ENCODE results near the gene GPATCH8. TPM values are rescaled to one million over a fixed set of nuclear protein-coding genes. Genes with fewer than 3 reads are reported as not detected.

The GPATCH8 gene
- polyA plus RNA-seq, 5 donors: 38.5 to 54.9 (median 50.4) TPM

GRCh38 chr17:44465897-44466296 lies 37.3 kb downstream of the GPATCH8 start:
- no peak for DNase-seq

- no peak for DNase-seq
Measured at GRCh38 chr17:44465276-44465675, 37.9 kb downstream of the GPATCH8 start.

GRCh38 chr17:44464037-44464436 lies 39.2 kb downstream of the GPATCH8 start:
- no peak for DNase-seq

GRCh38 chr17:44451832-44452231 lies 51.4 kb downstream of the GPATCH8 start:
- DNase-seq: no peak

- DNase-seq: no peak
Measured at GRCh38 chr17:44451016-44451627, 52.1 kb downstream of the GPATCH8 start.

- no peak for DNase-seq
Measured at GRCh38 chr17:44448412-44448811, 54.8 kb downstream of the GPATCH8 start.

- no peak for DNase-seq
Measured at GRCh38 chr17:44444735-44445105, 58.5 kb downstream of the GPATCH8 start.

GRCh38 chr17:44442806-44443205 lies 60.4 kb downstream of the GPATCH8 start:
- DNase-seq: no peak

GRCh38 chr17:44439168-44439567 lies 64.0 kb downstream of the GPATCH8 start:
- no peak for DNase-seq

- DNase-seq: no peak
Measured at GRCh38 chr17:44438636-44439035, 64.6 kb downstream of the GPATCH8 start.

GRCh38 chr17:44436336-44436735 lies 66.9 kb downstream of the GPATCH8 start:
- no peak for DNase-seq

- no peak for DNase-seq
Measured at GRCh38 chr17:44432254-44433157, 70.7 kb downstream of the GPATCH8 start.

- DNase-seq: no peak
Measured at GRCh38 chr17:44424828-44425461, 78.3 kb downstream of the GPATCH8 start.

GRCh38 chr17:44417553-44417952 lies 85.7 kb downstream of the GPATCH8 start:
- DNase-seq: no peak

GRCh38 chr17:44416558-44417289 lies 86.5 kb downstream of the GPATCH8 start:
- DNase-seq: no peak

- no peak for DNase-seq
Measured at GRCh38 chr17:44414394-44415155, 88.6 kb downstream of the GPATCH8 start.

GRCh38 chr17:44409309-44410028 lies 93.7 kb downstream of the GPATCH8 start:
- no peak for DNase-seq

GRCh38 chr17:44408786-44409185 lies 94.4 kb downstream of the GPATCH8 start:
- no peak for DNase-seq

- DNase-seq: no peak
Measured at GRCh38 chr17:44402564-44403172, 100.5 kb downstream of the GPATCH8 start.

- no peak for DNase-seq
Measured at GRCh38 chr17:44400226-44400847, 102.9 kb downstream of the GPATCH8 start.

Measured in right lung (tissue), 5 donors.